HG03175 (cell line): ENCODE results near the gene ARHGAP31.
A peak's percentile ranks its signal among the peaks of the same experiment; 100 is the strongest.
"Not testable (repeated sequence)": the region's sequence is repeated elsewhere in the genome, so short reads cannot be mapped to it uniquely, and the experiment has no call there.

Experiments used
- ATAC-seq: cut with Tn5 transposase; IDR thresholded peaks from one replicate; pipeline ENCODE4 v1.9.1; 2021; ENCODE audit warnings: mild to moderate bottlenecking, moderate library complexity; ENCODE audit not compliant: unreplicated experiment

The ARHGAP31 gene

GRCh38 chr3:119343719-119344118 lies 49.5 kb downstream of the ARHGAP31 start:
- ATAC-seq, result peak; percentile 85

- ATAC-seq, result no peak
Measured at GRCh38 chr3:119346076-119346496, 51.9 kb downstream of the ARHGAP31 start.

GRCh38 chr3:119347036-119347435 lies 52.9 kb downstream of the ARHGAP31 start:
- ATAC-seq, result no peak

GRCh38 chr3:119349354-119350041 lies 55.3 kb downstream of the ARHGAP31 start:
- no peak for ATAC-seq

- ATAC-seq, result no peak
Measured at GRCh38 chr3:119350114-119350513, 55.9 kb downstream of the ARHGAP31 start.

- ATAC-seq, result no peak
Measured at GRCh38 chr3:119351581-119351980, 57.4 kb downstream of the ARHGAP31 start.

GRCh38 chr3:119352034-119352609 lies 57.9 kb downstream of the ARHGAP31 start:
- ATAC-seq, result peak; percentile 98

GRCh38 chr3:119352863-119353527 lies 58.8 kb downstream of the ARHGAP31 start:
- peak; percentile 26 for ATAC-seq

- ATAC-seq, result not testable (repeated sequence)
Measured at GRCh38 chr3:119355608-119356007, 61.4 kb downstream of the ARHGAP31 start.

- ATAC-seq, result no peak
Measured at GRCh38 chr3:119356646-119357045, 62.5 kb downstream of the ARHGAP31 start.

GRCh38 chr3:119357190-119357589 lies 63.0 kb downstream of the ARHGAP31 start:
- no peak for ATAC-seq

- ATAC-seq, result peak; percentile 69
Measured at GRCh38 chr3:119359476-119360326, 65.5 kb downstream of the ARHGAP31 start.

- no peak for ATAC-seq
Measured at GRCh38 chr3:119360736-119361462, 66.7 kb downstream of the ARHGAP31 start.

GRCh38 chr3:119362010-119362409 lies 67.8 kb downstream of the ARHGAP31 start:
- no peak for ATAC-seq

- ATAC-seq, result no peak
Measured at GRCh38 chr3:119362940-119363725, 69.0 kb downstream of the ARHGAP31 start.

- no peak for ATAC-seq
Measured at GRCh38 chr3:119364401-119364800, 70.2 kb downstream of the ARHGAP31 start.

- ATAC-seq, result no peak
Measured at GRCh38 chr3:119365418-119365817, 71.2 kb downstream of the ARHGAP31 start.

GRCh38 chr3:119367000-119367399 lies 72.8 kb downstream of the ARHGAP31 start:
- no peak for ATAC-seq

GRCh38 chr3:119368298-119368697 lies 74.1 kb downstream of the ARHGAP31 start:
- no peak for ATAC-seq

GRCh38 chr3:119371786-119372185 lies 77.6 kb downstream of the ARHGAP31 start:
- not testable (repeated sequence) for ATAC-seq
